Vagina (tissue), 2 donors: ENCODE measurements around the gene DENND4B. TPM values are rescaled to one million over a fixed set of nuclear protein-coding genes. Genes with fewer than 3 reads are reported as not detected.

Experiments
- DNase-seq, 2 donors: peaks; one replicate each; pipeline ENCODE4 v3.0.0-alpha.2; 2017; ENCODE audit errors: extremely low spot score in 2 of 2
- H3K27ac ChIP-seq: fragments of 200-600 bp; sonication (generic); one replicate; pipeline ENCODE4 v1.5.1; 2019
- H3K27me3 ChIP-seq: fragments of 200-600 bp; sonication (generic); one replicate; pipeline ENCODE4 v1.5.1; 2019
- H3K36me3 ChIP-seq, 2 donors: fragments of 200-600 bp; sonication (generic); one replicate each; pipeline ENCODE4 v1.5.1; 2017 to 2019
- H3K4me1 ChIP-seq: fragments of 200-600 bp; sonication (generic); one replicate; pipeline ENCODE4 v1.5.1; 2019
- H3K4me3 ChIP-seq, 2 donors: fragments of 200-600 bp; sonication (generic); 1 replicate in 1 of 2; 2 replicates in 1 of 2; pipeline ENCODE4 v1.5.1; 2016 to 2019
- H3K9me3 ChIP-seq: fragments of 200-600 bp; sonication (generic); one replicate; pipeline ENCODE4 v1.5.1; 2019
- CTCF ChIP-seq, 3 experiments: fragments of 450-650 bp in 2 of 3; fragments of 200-600 bp in 1 of 3; sonication (generic) in 1 of 3; IDR thresholded peaks; one replicate each; pipeline ENCODE4 v1.5.1; 2017 to 2019; ENCODE audit warnings: antibody characterized with exemption in 3 of 3, mild to moderate bottlenecking in 2 of 3, moderate library complexity in 2 of 3
- POLR2A ChIP-seq, 2 donors: fragments of 450-650 bp; IDR thresholded peaks; one replicate each; pipeline ENCODE4 v1.6.1; 2017; ENCODE audit warnings: antibody characterized with exemption in 2 of 2, mild to moderate bottlenecking in 2 of 2, moderate library complexity in 2 of 2
- POLR2AphosphoS5 ChIP-seq, 2 donors: sonication (generic); formaldehyde crosslinking; IDR thresholded peaks; one replicate each; pipeline ENCODE4 v1.9.0; 2017; ENCODE audit warnings: antibody characterized with exemption in 2 of 2, mild to moderate bottlenecking in 2 of 2, low read depth in 1 of 2; ENCODE audit not compliant: insufficient read depth in 1 of 2
- intact Hi-C: fragments of 100-400 bp; cut with DNase I; formaldehyde crosslinking; loops from one replicate; pipeline ENCODE4 v1.15.1; 2023
- total RNA-seq: library from RNA; depleted of rRNA; stranded (reverse); fragments of >200 nt; gene quantifications from one replicate; pipeline ENCODE4 v1.2.3, GENCODE V29; 2016

The DENND4B gene
- total RNA-seq, 1 donor from 2014 or later: 42.7 TPM

- intact Hi-C loops: no loop called here
- DNase-seq: no peak
- no peaks in the 10 kb centered on the region for H3K36me3 ChIP-seq
- H3K4me1 ChIP-seq: peaks cover 49% of the 10 kb centered on the region
- no peaks in the 10 kb centered on the region for H3K27me3 ChIP-seq
- no peak overlapping the region for H3K27ac ChIP-seq
- H3K4me3 ChIP-seq: no peak overlapping the region
- H3K9me3 ChIP-seq: no peaks in the 10 kb centered on the region
- TF ChIP-seq CTCF (IDR thresholded peaks at IDR 0.05) (no peak), POLR2A (IDR thresholded peaks at IDR 0.05) (no peak), POLR2AphosphoS5 (IDR thresholded peaks at IDR 0.05; ENCODE audit: insufficient read depth in 1 of 2, low read depth in 1 of 2) (no peak)
Observed at GRCh38 chr1:153883223-153883622, 63.3 kb downstream of the DENND4B start.

GRCh38 chr1:153882296-153882912 is 64.1 kb downstream of the DENND4B start:
- intact Hi-C loops: no loop called here
- Histone ChIP-seq H3K9me3 (no peaks in the 10 kb centered on the region), H3K36me3 (no peaks in the 10 kb centered on the region), H3K4me1 (peaks cover 41% of the 10 kb centered on the region), H3K27ac (peak overlapping the region; percentile 39), H3K4me3 (no peak overlapping the region), H3K27me3 (no peaks in the 10 kb centered on the region)
- no peak for DNase-seq
- TF ChIP-seq CTCF (IDR thresholded peaks at IDR 0.05) (no peak), POLR2A (IDR thresholded peaks at IDR 0.05) (no peak), POLR2AphosphoS5 (IDR thresholded peaks at IDR 0.05; ENCODE audit: insufficient read depth in 1 of 2, low read depth in 1 of 2) (no peak)

- Histone ChIP-seq H3K36me3 (no peaks in the 10 kb centered on the region), H3K27me3 (no peaks in the 10 kb centered on the region), H3K9me3 (no peaks in the 10 kb centered on the region), H3K4me1 (peaks cover 34% of the 10 kb centered on the region), H3K27ac (peak overlapping the region; percentile 39), H3K4me3 (no peak overlapping the region)
- DNase-seq: no peak
- intact Hi-C loops: no loop called here
- no peak for TF ChIP-seq POLR2A (IDR thresholded peaks at IDR 0.05)
- no peak for TF ChIP-seq CTCF (IDR thresholded peaks at IDR 0.05)
- no peak for TF ChIP-seq POLR2AphosphoS5 (IDR thresholded peaks at IDR 0.05; ENCODE audit: insufficient read depth in 1 of 2, low read depth in 1 of 2)
Observed at GRCh38 chr1:153881751-153882150, 64.8 kb downstream of the DENND4B start.

GRCh38 chr1:153880962-153881361 is 65.6 kb downstream of the DENND4B start:
- Histone ChIP-seq H3K27me3 (no peaks in the 10 kb centered on the region), H3K27ac (peak overlapping the region; percentile 39), H3K9me3 (no peaks in the 10 kb centered on the region), H3K36me3 (no peaks in the 10 kb centered on the region), H3K4me3 (no peak overlapping the region), H3K4me1 (peaks cover 31% of the 10 kb centered on the region)
- no peak for DNase-seq
- TF ChIP-seq CTCF (IDR thresholded peaks at IDR 0.05): no peak
- TF ChIP-seq POLR2AphosphoS5 (IDR thresholded peaks at IDR 0.05; ENCODE audit: insufficient read depth in 1 of 2, low read depth in 1 of 2): peak in 1 of 2 donors; percentile 81
- no peak for TF ChIP-seq POLR2A (IDR thresholded peaks at IDR 0.05)
- intact Hi-C loops: no loop called here

- Histone ChIP-seq H3K36me3 (no peaks in the 10 kb centered on the region), H3K4me1 (peaks cover 37% of the 10 kb centered on the region), H3K9me3 (no peaks in the 10 kb centered on the region), H3K27me3 (no peaks in the 10 kb centered on the region), H3K27ac (no peak overlapping the region), H3K4me3 (no peak overlapping the region)
- intact Hi-C loops: no loop called here
- no peak for DNase-seq
- no peak for TF ChIP-seq POLR2A (IDR thresholded peaks at IDR 0.05)
- no peak for TF ChIP-seq CTCF (IDR thresholded peaks at IDR 0.05)
Observed at GRCh38 chr1:153880024-153880423, 66.5 kb downstream of the DENND4B start.
